DOHH2 (cell line): ENCODE data around the gene EID3.

Source experiments
- CTCF ChIP-seq: fragments of 200-600 bp; sonication (generic); IDR thresholded peaks from one replicate; pipeline ENCODE4 v1.5.1; 2014; ENCODE audit warnings: antibody characterized with exemption, mild to moderate bottlenecking, low read depth, low read length; ENCODE audit not compliant: poor library complexity, severe bottlenecking
- EZH2phosphoT487 ChIP-seq: fragments of 200-600 bp; sonication (generic); IDR thresholded peaks from 2 replicates; pipeline ENCODE4 v1.6.1; 2017; ENCODE audit warnings: borderline replicate concordance, mild to moderate bottlenecking, antibody characterized with exemption, low read length, moderate library complexity, mixed read lengths

- TF ChIP-seq CTCF, result no peak
- no peak for TF ChIP-seq EZH2phosphoT487
Observed at GRCh38 chr12:104354167-104354867, 50.8 kb downstream of the EID3 start.
